Activated T-helper 2 cell treated with anti-CD3 and anti-CD28 coated beads, Interferon-gamma antibody, Interleukin-2, Interleukin-4, amounts not matched to agents 10 μg/mL and 5 μg/mL and 100 μg/mL, durations not matched to agents 14 hours and 24 hours and 36 hours (primary cell): ENCODE results near the gene ERLIN1. TPM values are rescaled to one million over a fixed set of nuclear protein-coding genes. Genes with fewer than 3 reads are reported as not detected.
"Not testable (repeated sequence)": the region's sequence is repeated elsewhere in the genome, so short reads cannot be mapped to it uniquely, and the experiment has no call there.

Experiments used
- DNase-seq: peaks from one replicate; pipeline ENCODE4 v3.0.0; 2021; ENCODE audit warnings: low spot score
- H3K27ac Mint-ChIP-seq: one replicate; pipeline ENCODE4 v1.8.0; 2021; ENCODE audit warnings: mixed read lengths
- H3K27me3 Mint-ChIP-seq: one replicate; pipeline ENCODE4 v1.8.0; 2021; ENCODE audit warnings: low read depth, mixed read lengths
- H3K36me3 Mint-ChIP-seq: one replicate; pipeline ENCODE4 v1.8.0; 2021; ENCODE audit warnings: low read depth, mixed read lengths
- H3K4me1 Mint-ChIP-seq: one replicate; pipeline ENCODE4 v1.8.0; 2021; ENCODE audit warnings: low read depth, mixed read lengths
- H3K4me3 Mint-ChIP-seq: one replicate; pipeline ENCODE4 v1.8.0; 2021; ENCODE audit warnings: low read depth, mild to moderate bottlenecking, moderate library complexity, mixed read lengths
- H3K9me3 Mint-ChIP-seq: one replicate; pipeline ENCODE4 v1.8.0; 2021; ENCODE audit warnings: mixed read lengths
- intact Hi-C: fragments of 100-400 bp; cut with micrococcal nuclease; formaldehyde crosslinking; loops from one replicate; pipeline ENCODE4 v1.15.1; 2023
- total RNA-seq: library from RNA; stranded (reverse); gene quantifications from 2 replicates; pipeline ENCODE4 v1.2.3, GENCODE V29; 2022

Gene ERLIN1
- total RNA-seq, 1 donor from 2014 or later: 19.4 TPM

GRCh38 chr10:100143756-100144155 is 42.1 kb downstream of the ERLIN1 start:
- DNase-seq: no peak
- Mint-ChIP-seq H3K9me3 (no peaks in the 10 kb centered on the region), H3K4me1 (peaks cover 3% of the 10 kb centered on the region), H3K27ac (no peak overlapping the region), H3K36me3 (peaks cover 1% of the 10 kb centered on the region), H3K4me3 (no peak overlapping the region), H3K27me3 (peaks cover 21% of the 10 kb centered on the region)
- intact Hi-C loops: no loop called here

GRCh38 chr10:100141446-100142087 is 44.3 kb downstream of the ERLIN1 start:
- Mint-ChIP-seq H3K27ac (no peak overlapping the region), H3K4me3 (no peak overlapping the region), H3K9me3 (no peaks in the 10 kb centered on the region), H3K27me3 (peaks cover 21% of the 10 kb centered on the region), H3K36me3 (no peaks in the 10 kb centered on the region), H3K4me1 (no peaks in the 10 kb centered on the region)
- no peak for DNase-seq
- intact Hi-C loops: no loop called here

DNA sequence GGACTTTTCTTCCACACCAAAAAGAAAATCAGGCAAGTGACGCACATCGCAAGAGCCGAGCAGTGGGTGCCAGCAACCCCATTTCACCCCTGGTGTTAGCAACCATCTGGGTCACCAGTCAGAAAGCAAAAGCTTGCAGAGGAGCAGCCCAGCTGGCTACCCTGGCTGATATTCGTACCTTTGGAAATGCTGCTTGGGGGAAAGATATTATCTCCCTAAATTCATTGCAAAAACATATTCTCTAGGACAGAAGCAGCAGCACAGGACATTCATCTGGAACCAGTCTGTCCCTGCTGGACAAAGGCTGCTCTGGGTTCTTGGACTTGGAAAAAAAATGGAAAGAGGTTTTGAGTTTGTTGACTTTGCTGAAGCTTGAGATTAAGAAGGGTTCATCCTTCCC is 45.8 kb downstream of the ERLIN1 start:
- Mint-ChIP-seq H3K9me3 (peaks cover 2% of the 10 kb centered on the region), H3K27ac (no peak overlapping the region), H3K4me3 (no peak overlapping the region), H3K36me3 (no peaks in the 10 kb centered on the region), H3K4me1 (no peaks in the 10 kb centered on the region), H3K27me3 (peaks cover 21% of the 10 kb centered on the region)
- intact Hi-C loops: no loop called here
- DNase-seq: no peak

GRCh38 chr10:100138921-100139496 is 46.8 kb downstream of the ERLIN1 start:
- H3K4me3 Mint-ChIP-seq: no peak overlapping the region
- no peak overlapping the region for H3K27ac Mint-ChIP-seq
- no peaks in the 10 kb centered on the region for H3K36me3 Mint-ChIP-seq
- DNase-seq: no peak
- peaks cover 21% of the 10 kb centered on the region for H3K27me3 Mint-ChIP-seq
- no peaks in the 10 kb centered on the region for H3K4me1 Mint-ChIP-seq
- H3K9me3 Mint-ChIP-seq: peaks cover 4% of the 10 kb centered on the region
- intact Hi-C loops: no loop called here

DNA sequence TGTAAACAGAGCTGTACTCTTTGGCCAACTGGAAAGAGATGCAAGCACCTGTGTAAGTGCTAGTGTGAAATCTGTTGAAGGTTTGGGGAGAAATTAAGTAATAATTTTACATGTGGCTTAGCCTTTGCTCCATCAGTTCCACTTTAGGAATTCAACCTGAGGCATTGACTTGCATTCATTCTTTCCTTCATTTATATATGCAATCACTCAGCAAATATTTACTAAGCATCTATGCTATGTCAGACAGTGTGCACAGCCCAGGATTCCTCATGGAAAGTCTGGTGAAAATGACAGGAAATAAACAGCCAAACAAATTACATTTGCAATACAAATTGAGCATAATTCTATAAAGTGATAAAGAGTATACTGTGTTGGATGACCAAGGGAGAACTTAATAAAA is 50.3 kb downstream of the ERLIN1 start:
- intact Hi-C loops: no loop called here
- no peak for DNase-seq
- no peak overlapping the region for H3K4me3 Mint-ChIP-seq
- no peaks in the 10 kb centered on the region for H3K36me3 Mint-ChIP-seq
- no peaks in the 10 kb centered on the region for H3K4me1 Mint-ChIP-seq
- H3K27me3 Mint-ChIP-seq: peaks cover 20% of the 10 kb centered on the region
- peaks cover 4% of the 10 kb centered on the region for H3K9me3 Mint-ChIP-seq
- H3K27ac Mint-ChIP-seq: no peak overlapping the region

- no peak overlapping the region for H3K27ac Mint-ChIP-seq
- no peak overlapping the region for H3K4me3 Mint-ChIP-seq
- peaks cover 13% of the 10 kb centered on the region for H3K27me3 Mint-ChIP-seq
- intact Hi-C loops: no loop called here
- H3K4me1 Mint-ChIP-seq: no peaks in the 10 kb centered on the region
- H3K36me3 Mint-ChIP-seq: no peaks in the 10 kb centered on the region
- DNase-seq: no peak
- H3K9me3 Mint-ChIP-seq: peaks cover 4% of the 10 kb centered on the region
Observed at GRCh38 chr10:100133801-100134200, 52.0 kb downstream of the ERLIN1 start.

GRCh38 chr10:100132427-100132826 is 53.4 kb downstream of the ERLIN1 start:
- DNase-seq: no peak
- Mint-ChIP-seq H3K4me1 (no peaks in the 10 kb centered on the region), H3K9me3 (peaks cover 4% of the 10 kb centered on the region), H3K27ac (no peak overlapping the region), H3K36me3 (no peaks in the 10 kb centered on the region), H3K27me3 (peaks cover 16% of the 10 kb centered on the region), H3K4me3 (no peak overlapping the region)
- intact Hi-C loops: no loop called here

GRCh38 chr10:100131571-100131970 is 54.3 kb downstream of the ERLIN1 start:
- intact Hi-C loops: no loop called here
- H3K4me3 Mint-ChIP-seq: no peak overlapping the region
- no peak for DNase-seq
- peaks cover 16% of the 10 kb centered on the region for H3K27me3 Mint-ChIP-seq
- H3K4me1 Mint-ChIP-seq: no peaks in the 10 kb centered on the region
- H3K27ac Mint-ChIP-seq: no peak overlapping the region
- H3K36me3 Mint-ChIP-seq: no peaks in the 10 kb centered on the region
- peaks cover 4% of the 10 kb centered on the region for H3K9me3 Mint-ChIP-seq

- DNase-seq: no peak
- no peak overlapping the region for H3K27ac Mint-ChIP-seq
- H3K4me3 Mint-ChIP-seq: no peak overlapping the region
- peaks cover 16% of the 10 kb centered on the region for H3K27me3 Mint-ChIP-seq
- H3K9me3 Mint-ChIP-seq: peaks cover 4% of the 10 kb centered on the region
- intact Hi-C loops: no loop called here
- H3K36me3 Mint-ChIP-seq: no peaks in the 10 kb centered on the region
- no peaks in the 10 kb centered on the region for H3K4me1 Mint-ChIP-seq
Observed at GRCh38 chr10:100130831-100131230, 55.0 kb downstream of the ERLIN1 start.

DNA sequence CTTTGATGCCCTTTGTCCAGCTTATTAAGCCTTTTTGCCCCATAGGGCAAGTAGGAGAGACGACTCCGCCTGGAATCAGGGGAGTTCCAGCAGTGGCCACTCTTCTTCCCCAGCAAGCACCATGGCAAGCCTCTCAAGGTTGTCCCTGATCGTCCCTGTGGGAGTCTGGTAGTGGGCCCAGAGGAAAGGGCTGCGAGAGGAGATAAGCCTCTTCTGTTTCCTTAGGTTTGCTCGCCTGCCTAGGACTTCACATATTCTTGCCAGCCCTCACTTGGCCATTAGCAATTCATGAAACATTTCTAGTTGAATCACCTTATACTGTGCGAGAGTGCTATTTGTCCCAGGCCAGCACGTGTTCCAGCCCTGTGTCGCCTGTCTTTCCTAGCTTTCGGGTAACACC is 56.4 kb downstream of the ERLIN1 start:
- H3K27me3 Mint-ChIP-seq: peaks cover 16% of the 10 kb centered on the region
- H3K27ac Mint-ChIP-seq: no peak overlapping the region
- H3K36me3 Mint-ChIP-seq: no peaks in the 10 kb centered on the region
- DNase-seq: no peak
- intact Hi-C loops: no loop called here
- H3K9me3 Mint-ChIP-seq: no peaks in the 10 kb centered on the region
- no peaks in the 10 kb centered on the region for H3K4me1 Mint-ChIP-seq
- H3K4me3 Mint-ChIP-seq: no peak overlapping the region

GRCh38 chr10:100128951-100129350 is 56.9 kb downstream of the ERLIN1 start:
- peaks cover 2% of the 10 kb centered on the region for H3K4me1 Mint-ChIP-seq
- DNase-seq: no peak
- intact Hi-C loops: no loop called here
- no peak overlapping the region for H3K27ac Mint-ChIP-seq
- peaks cover 15% of the 10 kb centered on the region for H3K27me3 Mint-ChIP-seq
- H3K36me3 Mint-ChIP-seq: no peaks in the 10 kb centered on the region
- H3K4me3 Mint-ChIP-seq: no peak overlapping the region
- no peaks in the 10 kb centered on the region for H3K9me3 Mint-ChIP-seq

GRCh38 chr10:100125335-100125734 is 60.5 kb downstream of the ERLIN1 start:
- DNase-seq, H3K4me3 Mint-ChIP-seq, H3K27ac Mint-ChIP-seq, H3K36me3 Mint-ChIP-seq, H3K27me3 Mint-ChIP-seq, intact Hi-C loops, H3K9me3 Mint-ChIP-seq: not testable (repeated sequence)
- peaks cover 15% of the 10 kb centered on the region for H3K4me1 Mint-ChIP-seq

DNA sequence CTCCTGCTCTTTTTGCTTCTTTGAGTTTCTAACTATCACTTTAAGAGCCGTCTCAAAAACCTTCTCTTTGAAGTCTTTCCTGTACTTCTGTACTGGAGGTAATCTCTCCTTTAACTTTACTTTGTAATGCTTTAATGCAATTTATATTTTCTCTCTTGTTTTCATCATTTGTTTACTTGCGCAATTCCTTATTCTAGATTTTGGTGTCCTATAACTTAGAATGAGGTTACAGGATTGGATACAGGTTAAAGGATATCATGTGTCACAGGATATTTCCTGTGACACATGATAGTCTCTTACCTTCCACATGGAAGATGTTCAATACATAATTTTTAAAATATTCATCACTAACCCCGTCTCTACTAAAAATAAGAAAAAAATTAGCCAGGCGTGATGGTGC is 61.7 kb downstream of the ERLIN1 start:
- Mint-ChIP-seq H3K27me3 (peaks cover 10% of the 10 kb centered on the region), H3K4me1 (peaks cover 15% of the 10 kb centered on the region), H3K36me3 (no peaks in the 10 kb centered on the region), H3K9me3 (no peaks in the 10 kb centered on the region), H3K27ac (no peak overlapping the region), H3K4me3 (no peak overlapping the region)
- DNase-seq: no peak
- intact Hi-C loops: no loop called here
